ENCODE measurements around the gene FAIM. TPM values are rescaled to one million over a fixed set of nuclear protein-coding genes. Genes with fewer than 3 reads are reported as not detected.

Gene FAIM
- total RNA-seq, 4 donors from 2014 or later: 17.8 to 28.4 (median 19.9) TPM

DNA sequence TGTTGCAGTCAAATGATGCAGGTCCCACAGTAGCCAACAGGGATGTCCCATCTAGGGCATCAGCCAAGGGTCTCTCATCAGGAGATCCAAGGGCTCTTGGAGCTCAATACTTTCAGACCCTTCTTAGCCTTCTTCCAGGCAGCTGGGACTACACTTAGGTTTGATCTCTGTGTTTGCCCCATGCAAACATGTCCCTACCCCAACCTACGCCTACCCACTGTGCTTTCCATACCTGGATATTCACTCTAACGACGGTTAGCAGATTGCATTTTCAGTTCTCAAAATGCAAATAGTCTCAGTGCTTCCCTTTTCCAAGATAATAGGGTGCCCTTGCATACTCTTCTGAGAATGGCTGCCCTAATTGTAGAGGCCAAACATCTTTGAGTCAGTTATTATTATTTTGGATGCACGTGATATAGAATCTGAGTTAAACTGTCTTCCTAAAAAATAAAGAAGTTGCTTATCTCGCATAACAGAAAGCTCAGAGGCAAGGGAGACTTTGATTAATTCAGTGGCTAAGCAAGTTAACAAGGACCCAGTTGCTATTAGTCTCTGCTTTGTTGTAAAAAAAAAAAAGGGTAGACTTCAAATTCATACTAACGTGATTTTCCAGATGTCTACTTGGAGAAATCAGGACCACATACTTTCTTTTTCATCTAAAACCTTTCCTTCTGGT is 13.5 kb upstream of the FAIM start:
- TF ChIP-seq, protein P1, sequence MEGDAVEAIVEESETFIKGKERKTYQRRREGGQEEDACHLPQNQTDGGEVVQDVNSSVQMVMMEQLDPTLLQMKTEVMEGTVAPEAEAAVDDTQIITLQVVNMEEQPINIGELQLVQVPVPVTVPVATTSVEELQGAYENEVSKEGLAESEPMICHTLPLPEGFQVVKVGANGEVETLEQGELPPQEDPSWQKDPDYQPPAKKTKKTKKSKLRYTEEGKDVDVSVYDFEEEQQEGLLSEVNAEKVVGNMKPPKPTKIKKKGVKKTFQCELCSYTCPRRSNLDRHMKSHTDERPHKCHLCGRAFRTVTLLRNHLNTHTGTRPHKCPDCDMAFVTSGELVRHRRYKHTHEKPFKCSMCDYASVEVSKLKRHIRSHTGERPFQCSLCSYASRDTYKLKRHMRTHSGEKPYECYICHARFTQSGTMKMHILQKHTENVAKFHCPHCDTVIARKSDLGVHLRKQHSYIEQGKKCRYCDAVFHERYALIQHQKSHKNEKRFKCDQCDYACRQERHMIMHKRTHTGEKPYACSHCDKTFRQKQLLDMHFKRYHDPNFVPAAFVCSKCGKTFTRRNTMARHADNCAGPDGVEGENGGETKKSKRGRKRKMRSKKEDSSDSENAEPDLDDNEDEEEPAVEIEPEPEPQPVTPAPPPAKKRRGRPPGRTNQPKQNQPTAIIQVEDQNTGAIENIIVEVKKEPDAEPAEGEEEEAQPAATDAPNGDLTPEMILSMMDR (IDR thresholded peaks at IDR 0.05; ENCODE audit: low read depth): no peak

DNA sequence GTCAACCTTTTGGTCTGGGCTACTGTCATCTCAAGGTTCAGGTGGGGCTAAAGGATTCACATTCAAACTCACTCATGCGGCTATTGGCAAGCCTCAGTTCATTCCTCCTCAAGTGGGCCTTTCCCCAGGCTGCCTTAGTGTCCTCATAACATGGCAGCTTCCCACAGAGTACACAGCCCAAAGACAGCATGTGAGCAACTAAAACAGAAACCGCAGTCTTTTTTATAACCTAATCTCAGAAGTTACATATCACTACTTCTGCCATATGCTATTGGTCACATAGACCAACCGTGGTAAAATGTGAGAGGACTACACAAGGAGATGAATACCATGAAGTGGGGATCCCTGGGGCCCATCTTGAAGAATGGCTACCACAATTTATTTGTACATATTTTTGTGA is 10.0 kb upstream of the FAIM start:
- TF ChIP-seq, protein P1 (IDR thresholded peaks at IDR 0.05; ENCODE audit: low read depth): no peak

DNA sequence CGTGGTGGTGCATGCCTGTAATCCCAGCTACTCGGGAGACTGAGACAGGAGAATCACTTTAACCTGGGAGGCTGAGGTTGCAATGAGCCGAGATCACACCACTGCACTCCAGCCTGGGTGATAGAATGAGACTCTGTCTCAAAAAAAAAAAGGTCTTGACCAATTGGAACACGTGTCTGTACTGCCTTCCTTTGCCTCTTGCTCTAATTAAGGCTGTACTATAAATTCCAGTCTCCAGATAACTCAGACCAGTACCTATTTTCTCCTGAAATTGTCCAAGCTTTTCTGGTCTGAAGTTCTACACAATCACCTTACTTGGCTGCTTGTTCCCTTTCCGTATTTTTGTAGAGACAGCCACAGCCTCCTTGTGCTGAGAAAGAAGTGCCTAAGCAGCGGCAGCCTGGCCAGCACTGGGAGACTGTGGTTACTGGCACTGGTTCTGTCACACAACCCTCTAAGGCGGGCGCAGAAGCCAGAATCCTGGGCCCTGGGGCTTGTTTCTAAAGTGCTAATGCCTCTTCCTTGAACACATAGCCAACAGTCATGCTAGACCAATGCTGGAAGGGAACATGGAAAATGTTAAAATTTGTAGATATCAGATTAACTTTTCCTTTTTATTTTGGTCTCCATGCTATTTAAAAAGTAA is 8.3 kb upstream of the FAIM start:
- TF ChIP-seq, protein P1 (IDR thresholded peaks at IDR 0.05; ENCODE audit: low read depth): no peak

DNA sequence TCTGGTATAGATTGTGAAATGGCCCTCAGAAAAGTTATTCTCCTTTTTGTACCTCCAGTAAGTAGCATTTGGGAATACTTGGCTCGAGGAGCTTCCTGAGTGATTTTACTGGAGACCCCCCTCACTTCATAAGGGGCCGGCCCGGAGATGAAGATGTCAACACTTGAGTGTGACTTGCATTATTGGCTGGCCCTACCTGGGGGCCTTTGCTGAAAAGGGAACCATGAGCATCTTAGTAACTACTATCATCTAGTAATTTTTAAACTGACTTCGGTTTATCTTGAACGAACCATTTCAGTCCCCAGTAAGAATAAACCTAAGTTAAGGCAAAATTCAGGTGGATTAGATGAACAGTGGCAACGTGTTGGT is 1.3 kb downstream of the FAIM start:
- TF ChIP-seq, protein P1 (IDR thresholded peaks at IDR 0.05; ENCODE audit: low read depth): no peak

DNA sequence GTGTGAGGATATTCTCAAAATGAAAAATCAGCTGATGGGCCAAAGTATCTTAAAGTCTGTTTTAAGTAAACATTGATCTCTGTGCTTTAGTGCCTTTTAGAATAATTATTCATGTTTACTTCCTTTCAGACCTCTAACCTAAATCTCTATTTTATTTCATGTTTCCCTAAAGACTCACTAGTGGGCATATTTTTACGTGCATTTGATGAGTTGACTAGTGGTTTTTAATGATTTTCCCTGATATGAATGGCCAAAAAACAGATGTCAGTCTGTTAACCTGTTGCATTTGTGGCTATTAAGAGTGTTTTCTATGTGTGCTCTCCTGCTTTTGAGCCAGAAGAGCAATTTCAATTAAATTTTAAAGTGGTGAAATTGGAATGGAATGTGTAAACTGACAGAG is 6.9 kb downstream of the FAIM start:
- TF ChIP-seq, protein P1 (IDR thresholded peaks at IDR 0.05; ENCODE audit: low read depth): no peak

DNA sequence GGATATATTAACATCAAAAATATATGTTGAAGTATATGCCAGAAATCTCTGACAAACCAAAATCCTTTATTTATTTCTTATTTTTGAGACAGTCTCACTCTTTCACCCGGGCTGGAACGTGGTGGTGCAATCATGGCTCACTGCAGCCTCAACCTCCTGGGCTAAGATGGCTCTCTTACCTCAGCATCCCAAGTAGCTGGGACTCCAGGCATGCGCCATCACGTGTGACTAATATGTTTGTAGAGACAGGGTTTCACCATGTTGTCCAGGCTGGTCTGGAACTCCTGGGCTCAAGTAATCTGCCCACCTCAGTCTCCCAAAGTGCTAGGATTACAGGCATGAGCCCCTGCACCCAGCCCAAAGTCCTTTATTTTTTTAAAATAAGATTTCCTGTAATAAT is 11.9 kb downstream of the FAIM start:
- TF ChIP-seq, protein P1 (IDR thresholded peaks at IDR 0.05; ENCODE audit: low read depth): no peak

DNA sequence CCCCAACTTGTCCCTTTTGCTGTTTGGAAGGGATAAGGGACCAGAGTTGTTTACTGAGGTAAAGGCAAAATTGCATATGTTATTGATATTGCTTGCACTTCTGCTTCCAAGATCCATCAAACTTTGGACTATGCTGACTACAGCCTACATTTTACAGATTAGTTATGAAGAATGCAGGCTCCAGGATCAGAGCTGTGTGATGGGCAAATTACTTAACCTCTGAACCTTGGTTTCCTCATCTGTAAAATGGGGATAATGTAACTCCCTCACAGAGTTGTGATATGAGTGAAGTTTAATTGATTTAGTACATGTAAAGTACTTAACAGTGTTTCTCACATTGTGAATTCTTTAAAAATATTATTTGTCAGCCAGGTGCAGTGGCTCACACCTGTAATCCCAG is 15.9 kb downstream of the FAIM start:
- TF ChIP-seq, protein P1 (IDR thresholded peaks at IDR 0.05; ENCODE audit: low read depth): no peak
